Uterus (tissue), 2 donors: ENCODE results near the gene TMEM115.

ENCODE experiments used
- POLR2A ChIP-seq, 2 donors: fragments of 450-650 bp; IDR thresholded peaks; one replicate each; pipeline ENCODE4 v1.6.1; 2016; ENCODE audit warnings: antibody characterized with exemption in 2 of 2, mild to moderate bottlenecking in 1 of 2, moderate library complexity in 1 of 2
- TF ChIP-seq, protein P1 (sequence below), 4 experiments: fragments of 200-600 bp in 2 of 4; fragments of 450-650 bp in 2 of 4; sonication (generic) in 2 of 4; IDR thresholded peaks; one replicate each; pipeline ENCODE4 v1.5.1; 2016 to 2019; ENCODE audit warnings: antibody characterized with exemption in 4 of 4, mild to moderate bottlenecking in 2 of 4, moderate library complexity in 1 of 4

DNA sequence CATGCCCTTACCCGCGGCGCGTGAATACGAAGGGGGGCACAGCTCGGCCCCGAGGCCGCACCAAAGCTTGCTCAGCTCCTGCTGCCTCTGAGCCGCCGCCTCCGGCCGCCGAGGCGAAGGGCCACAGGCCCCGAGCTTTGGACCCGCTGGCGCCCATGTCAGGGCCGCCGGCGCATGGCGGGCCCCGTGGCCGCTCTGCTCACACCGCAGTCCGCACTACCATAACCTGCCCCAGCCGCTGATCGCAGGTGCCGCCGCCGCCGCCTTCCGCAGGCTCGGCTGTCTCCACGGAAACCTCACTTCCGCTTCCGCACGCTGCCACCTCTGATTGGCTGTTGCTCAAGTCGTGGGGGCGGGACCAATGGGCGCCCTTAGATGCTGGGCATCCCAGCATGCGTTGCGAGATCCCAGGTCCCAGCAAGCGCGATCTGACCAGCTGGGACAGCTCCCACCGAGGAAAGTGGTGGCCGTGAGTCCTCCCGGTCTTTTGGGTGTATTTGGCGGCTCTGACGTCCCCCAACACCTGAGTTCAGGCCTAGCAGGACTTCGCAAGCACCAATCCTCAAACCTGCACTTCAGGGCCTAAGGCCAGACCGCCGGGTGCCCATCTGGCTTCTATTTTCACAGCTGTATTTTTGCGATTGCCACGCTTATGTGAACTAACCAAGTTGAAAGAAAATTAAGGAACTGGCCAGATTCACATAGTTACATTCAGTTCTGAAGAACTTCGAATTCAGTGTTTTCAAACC, 31.2 kb downstream of the TMEM115 start, which contains the start of gene TUSC2:
- TF ChIP-seq, protein P1, sequence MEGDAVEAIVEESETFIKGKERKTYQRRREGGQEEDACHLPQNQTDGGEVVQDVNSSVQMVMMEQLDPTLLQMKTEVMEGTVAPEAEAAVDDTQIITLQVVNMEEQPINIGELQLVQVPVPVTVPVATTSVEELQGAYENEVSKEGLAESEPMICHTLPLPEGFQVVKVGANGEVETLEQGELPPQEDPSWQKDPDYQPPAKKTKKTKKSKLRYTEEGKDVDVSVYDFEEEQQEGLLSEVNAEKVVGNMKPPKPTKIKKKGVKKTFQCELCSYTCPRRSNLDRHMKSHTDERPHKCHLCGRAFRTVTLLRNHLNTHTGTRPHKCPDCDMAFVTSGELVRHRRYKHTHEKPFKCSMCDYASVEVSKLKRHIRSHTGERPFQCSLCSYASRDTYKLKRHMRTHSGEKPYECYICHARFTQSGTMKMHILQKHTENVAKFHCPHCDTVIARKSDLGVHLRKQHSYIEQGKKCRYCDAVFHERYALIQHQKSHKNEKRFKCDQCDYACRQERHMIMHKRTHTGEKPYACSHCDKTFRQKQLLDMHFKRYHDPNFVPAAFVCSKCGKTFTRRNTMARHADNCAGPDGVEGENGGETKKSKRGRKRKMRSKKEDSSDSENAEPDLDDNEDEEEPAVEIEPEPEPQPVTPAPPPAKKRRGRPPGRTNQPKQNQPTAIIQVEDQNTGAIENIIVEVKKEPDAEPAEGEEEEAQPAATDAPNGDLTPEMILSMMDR (IDR thresholded peaks at IDR 0.05) = peak in 1 of 4 experiments; percentile 5
- TF ChIP-seq POLR2A (IDR thresholded peaks at IDR 0.05) = peak; percentile 45 to 75
